Measurements from ENCODE around the gene PXYLP1. TPM values are rescaled to one million over a fixed set of nuclear protein-coding genes. Genes with fewer than 3 reads are reported as not detected.

The PXYLP1 gene
- total and polyA plus RNA-seq, 2 of the 8 experiments (the other 6 are each of a cell fraction or from before 2014, with no cell fraction given) = 19.4 to 20.6 TPM

DNA sequence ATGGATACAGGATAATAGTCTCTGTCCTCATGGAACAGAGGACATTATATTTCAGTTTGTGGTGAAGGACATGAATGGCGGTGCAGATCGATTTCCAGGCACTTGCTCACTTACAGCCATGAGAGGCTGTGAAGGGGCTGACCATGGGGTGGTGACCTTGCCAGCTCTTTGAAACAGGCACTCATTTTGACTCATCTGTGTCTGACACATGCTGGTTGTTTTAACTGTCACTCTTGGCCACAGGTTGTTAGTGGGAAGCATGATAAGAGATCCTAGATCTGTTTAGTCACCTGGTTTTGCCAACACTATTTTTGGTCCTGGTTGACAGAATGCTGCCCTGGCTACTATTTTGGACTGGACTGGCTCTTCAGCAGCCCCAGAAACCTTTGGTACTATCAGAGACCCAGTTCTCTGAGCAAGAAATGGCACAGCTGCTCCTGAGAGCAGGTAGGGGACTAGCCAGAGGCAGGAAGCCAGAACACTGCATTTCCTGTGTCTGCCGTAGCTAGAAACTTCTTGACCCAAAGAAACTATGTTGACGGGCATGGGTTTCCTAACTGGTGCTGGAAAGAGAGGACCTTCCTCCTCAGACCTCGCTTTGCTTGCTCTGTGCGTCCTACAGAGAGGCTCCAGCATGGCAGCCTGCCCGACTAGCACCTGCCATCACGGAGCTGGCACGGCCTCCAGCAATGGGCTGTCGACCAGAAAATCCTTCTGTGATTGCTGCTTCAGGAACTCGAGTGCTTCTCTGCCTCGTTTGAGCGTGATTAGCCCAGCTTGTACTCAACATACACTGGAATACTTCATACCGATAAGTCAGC is 6.3 kb downstream of the PXYLP1 start:
- Histone ChIP-seq H3K27ac (ENCODE audit: low read depth, low read length) (0 out of 2 replicates have a peak overlapping the region, but pooled peaks have one; percentile 4), H2BK15ac (ENCODE audit: low read length) (no peak overlapping the region), H4K5ac (ENCODE audit: insufficient read length, low read depth, low read length) (no peak overlapping the region), H2BK20ac (ENCODE audit: low read length) (no peak overlapping the region; the same call in 1 of the 2 replicates), H4K20me1 (replicated peaks in 1 of 2; ENCODE audit: control insufficient read depth in 1 of 2, insufficient read depth in 2 of 2, low read length in 2 of 2) (peaks cover 0 to 1% of the 10 kb centered on the region in 2 experiments), H2BK120ac (replicated peaks; ENCODE audit: low read depth, low read length) (no peak overlapping the region), H2AK5ac (ENCODE audit: low read depth, low read length) (peak overlapping the region; percentile 14; the same call in 1 of the 2 replicates), H3K18ac (ENCODE audit: extremely low read depth, low read length) (no peak overlapping the region), H3K23ac (ENCODE audit: insufficient read length) (no peak overlapping the region), H3K14ac (ENCODE audit: insufficient read length) (no peak overlapping the region), H3K56ac (replicated peaks; ENCODE audit: insufficient read length, low read depth, low read length) (no peak overlapping the region), H3K79me2 (ENCODE audit: control insufficient read depth in 1 of 2, insufficient read depth in 2 of 2, low read length in 2 of 2) (peaks cover 0 to 7% of the 10 kb centered on the region in 2 experiments; a peak in 1 of 4 replicates), H3K4ac (replicated peaks; ENCODE audit: insufficient read length, low read depth, low read length) (no peak overlapping the region), H3K9me3 (ENCODE audit: insufficient read depth in 2 of 2, low read depth in 1 of 2, low read length in 1 of 2) (no peaks in the 10 kb centered on the region), H3K4me3 (ENCODE audit: extremely low read depth in 1 of 4, insufficient read depth in 2 of 4, low read depth in 3 of 4, low read length in 4 of 4) (no peak overlapping the region), H2BK5ac (ENCODE audit: low read depth, low read length) (peak overlapping the region; percentile 47), H3K4me1 (replicated peaks in 1 of 4; ENCODE audit: control insufficient read depth in 3 of 4, insufficient read depth in 4 of 4, low read length in 3 of 4) (peaks cover 9 to 26% (median 22%) of the 10 kb centered on the region in 4 experiments), H2BK12ac (ENCODE audit: low read depth, low read length) (peak overlapping the region; percentile 32), H3K23me2 (ENCODE audit: low read depth, low read length) (no peaks in the 10 kb centered on the region), H2AFZ (ENCODE audit: low read length) (no peak overlapping the region), H3K9ac (replicated peaks in 1 of 4; ENCODE audit: extremely low read depth in 1 of 4, low read depth in 3 of 4, low read length in 3 of 4) (peak overlapping the region in 1 of 4 experiments; percentile 17; a peak in 2 of 7 replicates), H4K8ac (ENCODE audit: extremely low read depth, insufficient read depth, low read length) (peak overlapping the region; percentile 40; the same call in 1 of the 2 replicates), H3K27me3 (replicated peaks in 1 of 4; ENCODE audit: control insufficient read depth in 3 of 4, extremely low read depth in 1 of 4, insufficient read depth in 3 of 4, low read length in 3 of 4) (peaks cover 0 to 3% (median 2%) of the 10 kb centered on the region in 4 experiments; a peak in 3 of 7 replicates), H3K79me1 (ENCODE audit: low read depth, low read length) (peaks cover 5% of the 10 kb centered on the region; the same call in 1 of the 2 replicates), H3K36me3 (ENCODE audit: control insufficient read depth in 2 of 4, insufficient read depth in 4 of 4, low read length in 3 of 4) (peaks cover 0 to 13% (median 3%) of the 10 kb centered on the region in 4 experiments; a peak in 2 of 8 replicates), H4K91ac (replicated peaks; ENCODE audit: insufficient read length, low read length) (no peak overlapping the region), H3K4me2 (ENCODE audit: insufficient read depth in 1 of 2, low read depth in 2 of 2, low read length in 2 of 2) (no peak overlapping the region; a peak in 1 of 4 replicates)
- CTCF ChIA-PET (ENCODE audit: partially characterized antibody) = interaction anchor here (0.7 to 9.6 kb wide), 6 partner anchors 8 to 67 kb away, joined by 3 to 80 read pairs (median 4); no protein-coding TSS in a partner anchor
- POLR2A ChIA-PET (ENCODE audit: partially characterized antibody) = no interaction called here
- no peak for DNase-seq (ENCODE audit: low read depth in 1 of 2, low spot score in 2 of 2)
- FAIRE-seq = no peak
- whole genome bisulfite sequencing, 2 experiments (ENCODE audit: extremely low coverage in 1 of 2, insufficient coverage in 1 of 2, insufficient read length in 1 of 2, insufficient replicate concordance in 2 of 2, low coverage in 1 of 2, low lambda C conversion rate in 2 of 2, missing lambda C conversion rate in 1 of 2) = 89% methylated on average over 14 of the region's 14 CpGs; no CpG with 5 or more reads in 1 of the 2 experiments
- TF ChIP-seq SIRT6 (IDR thresholded peaks at IDR 0.05; ENCODE audit: low read length) (no peak), YY1 (IDR thresholded peaks at IDR 0.05; ENCODE audit: low read depth, low read length) (no peak), SP2 (IDR thresholded peaks at IDR 0.05; ENCODE audit: low read length) (no peak), RFX5 (IDR thresholded peaks at IDR 0.05; ENCODE audit: borderline replicate concordance, low read depth, low read length) (no peak), SUZ12 (IDR thresholded peaks at IDR 0.05; ENCODE audit: low read length) (no peak), TCF12 (IDR thresholded peaks at IDR 0.05; ENCODE audit: low read depth, low read length) (no peak), KDM1A (IDR thresholded peaks at IDR 0.05; ENCODE audit: borderline replicate concordance, low read length) (no peak), BCL11A (IDR thresholded peaks at IDR 0.05; ENCODE audit: low read depth in 2 of 2, low read length in 2 of 2) (no peak), BACH1 (IDR thresholded peaks at IDR 0.05; ENCODE audit: low read length) (no peak)
- TF ChIP-seq, protein P1, sequence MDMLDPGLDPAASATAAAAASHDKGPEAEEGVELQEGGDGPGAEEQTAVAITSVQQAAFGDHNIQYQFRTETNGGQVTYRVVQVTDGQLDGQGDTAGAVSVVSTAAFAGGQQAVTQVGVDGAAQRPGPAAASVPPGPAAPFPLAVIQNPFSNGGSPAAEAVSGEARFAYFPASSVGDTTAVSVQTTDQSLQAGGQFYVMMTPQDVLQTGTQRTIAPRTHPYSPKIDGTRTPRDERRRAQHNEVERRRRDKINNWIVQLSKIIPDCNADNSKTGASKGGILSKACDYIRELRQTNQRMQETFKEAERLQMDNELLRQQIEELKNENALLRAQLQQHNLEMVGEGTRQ (IDR thresholded peaks at IDR 0.05; ENCODE audit: low read length) = no peak
- TF ChIP-seq, protein P2, sequence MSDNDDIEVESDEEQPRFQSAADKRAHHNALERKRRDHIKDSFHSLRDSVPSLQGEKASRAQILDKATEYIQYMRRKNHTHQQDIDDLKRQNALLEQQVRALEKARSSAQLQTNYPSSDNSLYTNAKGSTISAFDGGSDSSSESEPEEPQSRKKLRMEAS (IDR thresholded peaks at IDR 0.05) = no peak
